K562 (cell line): ENCODE results near the gene ABCA4. TPM values are rescaled to one million over a fixed set of nuclear protein-coding genes. Genes with fewer than 3 reads are reported as not detected.

Source experiments
- ATAC-seq: fragments of 200-7000 bp; cut with Tn5 transposase; 3 replicates; pipeline ENCODE4 v1.9.1; 2020; ENCODE audit warnings: moderate library complexity
- BruUV-seq: library from RNA; stranded (reverse); fragments of 400-500 nt; replicated peaks from 2 replicates; lab custom pipeline; 2021; lab: Mats Ljungman, UMichigan
- CTCF ChIA-PET: fragments of 300-600 bp; formaldehyde crosslinking; extraction: SDS; loops from one replicate; lab custom pipeline; 2021; ENCODE audit warnings: low intra/inter-chr PET ratio; lab: Yijun Ruan, JAX
- POLR2A ChIA-PET: fragments of 300-600, 350-650 bp; sonication (Branson Sonifier 250); formaldehyde crosslinking; extraction: SDS; loops from one replicate; lab custom pipeline; 2021; ENCODE audit warnings: antibody characterized with exemption, inconsistent platforms; lab: Yijun Ruan, JAX
- DNase-seq, 4 experiments: peaks; one replicate each; pipeline versions ENCODE4 v3.0.0 to v3.0.0-alpha.2; 2011 to 2018; ENCODE audit warnings: low spot score in 3 of 4, mixed read lengths in 3 of 4; ENCODE audit errors: extremely low read depth in 1 of 4
- FAIRE-seq: peaks from 2 replicates; lab custom pipeline; 2011; peaks lifted over from hg19 to GRCh38; lab: Jason Lieb, UNC
- H2AFZ ChIP-seq: 2 replicates; pipeline ENCODE4 v1.6.0; 2011; ENCODE audit warnings: low read depth, low read length, control low read depth, inconsistent platforms
- H3K27ac ChIP-seq: fragments of 200-600 bp; 3 replicates; pipeline ENCODE4 v1.8.0; 2011; ENCODE audit warnings: low read depth, mild to moderate bottlenecking, control low read depth, inconsistent platforms, low read length, moderate library complexity, mixed read lengths; ENCODE audit errors: extremely low read depth
- H3K27me3 ChIP-seq, 2 experiments: fragments of 300-600 bp in 1 of 2; 2 replicates in 1 of 2; 3 replicates in 1 of 2; pipeline versions ENCODE4 v1.6.0 to v1.8.0; 2011; ENCODE audit warnings: inconsistent platforms in 2 of 2, low read length in 2 of 2, mild to moderate bottlenecking in 1 of 2, mixed read lengths in 1 of 2, moderate library complexity in 1 of 2; ENCODE audit not compliant: control insufficient read depth in 2 of 2, insufficient read depth in 2 of 2
- H3K36me3 ChIP-seq: fragments of 300-600 bp; 3 replicates; pipeline ENCODE4 v1.8.0; 2011; ENCODE audit warnings: mild to moderate bottlenecking, low read length, inconsistent platforms; ENCODE audit not compliant: control insufficient read depth, insufficient read depth
- H3K4me1 ChIP-seq, 2 experiments: fragments of 200-600 bp in 1 of 2; replicated peaks in 1 of 2; 2 replicates in 1 of 2; 3 replicates in 1 of 2; pipeline versions ENCODE4 v1.5.1 to v1.8.0; 2011; ENCODE audit warnings: inconsistent platforms in 2 of 2, low read length in 2 of 2, mild to moderate bottlenecking in 1 of 2, mixed read lengths in 1 of 2, moderate library complexity in 1 of 2; ENCODE audit not compliant: control insufficient read depth in 2 of 2, insufficient read depth in 2 of 2
- H3K4me2 ChIP-seq: 2 replicates; pipeline ENCODE4 v1.6.1; 2011; ENCODE audit warnings: low read length, control low read depth, inconsistent platforms, mixed read lengths; ENCODE audit not compliant: insufficient read depth
- H3K4me3 ChIP-seq: fragments of 200-600 bp; sonication (generic), shearing (Covaris generic); 2 replicates; pipeline ENCODE4 v1.5.1; 2016; ENCODE audit warnings: control low read depth, inconsistent platforms
- H3K79me2 ChIP-seq: fragments of 200-600 bp; 3 replicates; pipeline ENCODE4 v1.8.0; 2011; ENCODE audit warnings: low read length, inconsistent platforms; ENCODE audit not compliant: control insufficient read depth, insufficient read depth
- H3K9ac ChIP-seq, 2 experiments: 2 replicates each; pipeline versions ENCODE4 v1.6.0 to v1.6.1; 2011; ENCODE audit warnings: low read depth in 2 of 2, low read length in 2 of 2, control low read depth in 1 of 2, inconsistent platforms in 1 of 2, mild to moderate bottlenecking in 1 of 2, mixed read lengths in 1 of 2; ENCODE audit not compliant: insufficient read depth in 1 of 2
- H3K9me1 ChIP-seq: one replicate; pipeline ENCODE4 v1.6.0; 2011; ENCODE audit warnings: inconsistent platforms, mild to moderate bottlenecking, low read length, moderate library complexity; ENCODE audit not compliant: control insufficient read depth, insufficient read depth
- H3K9me3 ChIP-seq: replicated peaks from 2 replicates; pipeline ENCODE4 v1.5.1; 2011; ENCODE audit warnings: low read depth, low read length, inconsistent platforms; ENCODE audit not compliant: control insufficient read depth, insufficient read depth
- H4K20me1 ChIP-seq: replicated peaks from 2 replicates; pipeline ENCODE4 v1.6.1; 2011; ENCODE audit warnings: low read length, inconsistent platforms, mixed read lengths; ENCODE audit not compliant: control insufficient read depth, insufficient read depth
- ARNT ChIP-seq, 2 experiments: fragments of 450-650 bp; IDR thresholded peaks; 2 replicates each; pipeline ENCODE4 v1.6.1; 2016; ENCODE audit warnings: mild to moderate bottlenecking in 1 of 2
- COPS2 ChIP-seq: fragments of 450-650 bp; conservative IDR thresholded peaks from 2 replicates; pipeline ENCODE4 v1.6.1; 2016; ENCODE audit warnings: mild to moderate bottlenecking, moderate library complexity
- CSDE1 ChIP-seq, 2 experiments: fragments of 450-650 bp; IDR thresholded peaks; 2 replicates each; pipeline ENCODE4 v1.6.1; 2016; ENCODE audit warnings: mild to moderate bottlenecking in 1 of 2
- E2F4 ChIP-seq: sonication (generic); formaldehyde crosslinking; IDR thresholded peaks from 2 replicates; pipeline ENCODE4 v1.8.0; 2022; ENCODE audit warnings: mild to moderate bottlenecking, low read depth, missing genetic modification reagents
- HDAC3 ChIP-seq: fragments of 450-650 bp; IDR thresholded peaks from 2 replicates; pipeline ENCODE4 v1.6.1; 2018; ENCODE audit warnings: borderline replicate concordance, mild to moderate bottlenecking, moderate library complexity; ENCODE audit not compliant: partially characterized antibody
- KDM4B ChIP-seq, 2 experiments: fragments of 450-650 bp in 1 of 2; sonication (generic) in 1 of 2; IDR thresholded peaks; 2 replicates each; pipeline ENCODE4 v1.6.1; 2016 to 2017; ENCODE audit warnings: borderline replicate concordance in 2 of 2, antibody characterized with exemption in 1 of 2, low read depth in 1 of 2, mild to moderate bottlenecking in 1 of 2
- KHSRP ChIP-seq: fragments of 450-650 bp; IDR thresholded peaks from 2 replicates; pipeline ENCODE4 v1.6.1; 2017
- MITF ChIP-seq: IDR thresholded peaks from 2 replicates; pipeline ENCODE4 v1.6.1; 2014; ENCODE audit warnings: antibody characterized with exemption
- RFX1 ChIP-seq: fragments of 450-650 bp; IDR thresholded peaks from 2 replicates; pipeline ENCODE4 v1.6.1; 2016; ENCODE audit warnings: mild to moderate bottlenecking, moderate library complexity
- STAT5B ChIP-seq: fragments of 250-450 bp; sonication (Bioruptor Pico); IDR thresholded peaks from 2 replicates; pipeline ENCODE4 v1.8.0; 2021; ENCODE audit warnings: mild to moderate bottlenecking, inconsistent platforms
- ZKSCAN1 ChIP-seq: fragments of 150-350 bp; IDR thresholded peaks from 2 replicates; pipeline ENCODE4 v1.6.1; 2016; ENCODE audit warnings: low read depth, low read length
- ZNF140 ChIP-seq: fragments of 250-450 bp; sonication (Bioruptor Pico); IDR thresholded peaks from 2 replicates; pipeline ENCODE4 v1.8.0; 2021; ENCODE audit warnings: moderate library complexity, mild to moderate bottlenecking, inconsistent platforms
- ZNF212 ChIP-seq: fragments of 450-650 bp; formaldehyde crosslinking; IDR thresholded peaks from 2 replicates; pipeline ENCODE4 v1.4.0; 2020; ENCODE audit warnings: mild to moderate bottlenecking
- WGBS: fragments of 100-300 bp; shearing (Covaris generic); methylation state at CpG from one replicate; pipeline ENCODE4 v1.1.6; 2016; ENCODE audit warnings: low coverage, mixed read lengths; ENCODE audit not compliant: insufficient coverage; ENCODE audit errors: missing lambda C conversion rate; 5-methylcytosine and 5-hydroxymethylcytosine counted together
- in situ Hi-C: fragments of 300-500 bp; cut with MboI; formaldehyde crosslinking; loops from 4 replicates; pipeline ENCODE4 v1.15.0; 2018; ENCODE audit warnings: inconsistent platforms, mixed read lengths
- intact Hi-C: fragments of 100-400 bp; cut with micrococcal nuclease; formaldehyde crosslinking; loops from 2 replicates; pipeline ENCODE4 v1.14.2; 2022
- polyA plus RNA-seq, 8 experiments: library from polyadenylated mRNA; depleted of rRNA in 4 of 8; stranded (reverse) in 5 of 8; unstranded in 3 of 8; fragments of >200 nt; fragmentation: Nextera tagmentation in 2 of 8; fragmentation: Illumina TruSeq in 1 of 8; extraction: Ambion mirVana in 2 of 8; extraction: Trizol in 1 of 8; gene quantifications; 2 replicates each; pipeline versions ENCODE4 v1.2.1 to v1.2.3, GENCODE V29; 2011 to 2014; ENCODE audit warnings: inconsistent platforms in 1 of 8, missing spikeins in 1 of 8
- total RNA-seq, 7 experiments: library from RNA; depleted of rRNA in 6 of 7; stranded (reverse); fragments of >200 nt in 6 of 7; fragmentation: Illumina TruSeq in 2 of 7; extraction: Trizol in 2 of 7; gene quantifications; 2 replicates each; pipeline versions ENCODE4 v1.2.1 to v1.2.3, GENCODE V29; 2011 to 2021; ENCODE audit warnings: low replicate concordance in 1 of 7

Gene ABCA4
- total and polyA plus RNA-seq, 9 of the 15 experiments (the other 6 are each of a cell fraction or from before 2014, with no cell fraction given) = 0.01 to 0.04 TPM; not detected in 7

- H3K27me3 ChIP-seq = peaks cover 0 to 2% of the 10 kb centered on the region in 2 experiments; a peak in 1 of 5 replicates
- no peak for TF ChIP-seq HDAC3
- TF ChIP-seq ZNF140 (CRISPR knock-in tag) = no peak
- no peak for TF ChIP-seq ZKSCAN1
- no peak for TF ChIP-seq CSDE1 (IDR thresholded peaks at IDR 0.05)
- no peak for TF ChIP-seq RFX1
- no peak for TF ChIP-seq KHSRP
- TF ChIP-seq, all 486 proteins: peak for 0
- Histone ChIP-seq H4K20me1 (no peaks in the 10 kb centered on the region; the same call in 1 of the 2 replicates), H3K27ac (no peak overlapping the region), H3K4me3 (no peak overlapping the region), H2AFZ (no peak overlapping the region), H3K79me2 (no peaks in the 10 kb centered on the region), H3K9ac (no peak overlapping the region), H3K9me1 (no peaks in the 10 kb centered on the region), H3K4me1 (peaks cover 0 to 9% of the 10 kb centered on the region in 2 experiments; a peak in 2 of 5 replicates), H3K4me2 (no peak overlapping the region), H3K36me3 (no peaks in the 10 kb centered on the region), H3K9me3 (no peaks in the 10 kb centered on the region)
- no peak for ATAC-seq
- no peak for DNase-seq
- intact Hi-C loops (no loop called here), in situ Hi-C loops (no loop called here)
- FAIRE-seq = no peak
- WGBS = 0% methylated on average over 2 of the region's 2 CpGs
- CTCF ChIA-PET = no interaction called here
- POLR2A ChIA-PET = interaction anchor here (1.1 kb wide), 1 partner anchor 17 kb away, joined by 3 read pairs; no protein-coding TSS in a partner anchor
- no TSS peak for BruUV-seq
Measured at GRCh38 chr1:93972341-93972740, 148.6 kb downstream of the ABCA4 start.

GRCh38 chr1:93969887-93970286, 151.1 kb downstream of the ABCA4 start:
- no TSS peak for BruUV-seq
- Histone ChIP-seq H2AFZ (no peak overlapping the region), H4K20me1 (no peaks in the 10 kb centered on the region; the same call in 1 of the 2 replicates), H3K9ac (no peak overlapping the region), H3K9me3 (no peaks in the 10 kb centered on the region), H3K27me3 (peaks cover 0 to 4% of the 10 kb centered on the region in 2 experiments; a peak in 2 of 5 replicates), H3K79me2 (no peaks in the 10 kb centered on the region), H3K9me1 (no peaks in the 10 kb centered on the region), H3K27ac (no peak overlapping the region), H3K4me2 (no peak overlapping the region), H3K4me3 (no peak overlapping the region), H3K36me3 (no peaks in the 10 kb centered on the region), H3K4me1 (no peaks in the 10 kb centered on the region)
- 0% methylated on average over 3 of the region's 3 CpGs for WGBS
- in situ Hi-C loops (no loop called here), intact Hi-C loops (no loop called here)
- POLR2A ChIA-PET = no interaction called here
- CTCF ChIA-PET = no interaction called here
- FAIRE-seq (no peak), DNase-seq (no peak), ATAC-seq (no peak)
- TF ChIP-seq KDM4B (IDR thresholded peaks at IDR 0.05; ENCODE audit: borderline replicate concordance in 2 of 2, low read depth in 1 of 2) = no peak
- TF ChIP-seq ZNF212 (CRISPR knock-in tag) = no peak
- TF ChIP-seq MITF = no peak
- no peak for TF ChIP-seq E2F4 (CRISPR knock-in tag)
- TF ChIP-seq ARNT (IDR thresholded peaks at IDR 0.05) = no peak
- TF ChIP-seq COPS2 = no peak
- no peak for TF ChIP-seq STAT5B
